ENCODE results near the gene NINL.

The NINL gene

DNA sequence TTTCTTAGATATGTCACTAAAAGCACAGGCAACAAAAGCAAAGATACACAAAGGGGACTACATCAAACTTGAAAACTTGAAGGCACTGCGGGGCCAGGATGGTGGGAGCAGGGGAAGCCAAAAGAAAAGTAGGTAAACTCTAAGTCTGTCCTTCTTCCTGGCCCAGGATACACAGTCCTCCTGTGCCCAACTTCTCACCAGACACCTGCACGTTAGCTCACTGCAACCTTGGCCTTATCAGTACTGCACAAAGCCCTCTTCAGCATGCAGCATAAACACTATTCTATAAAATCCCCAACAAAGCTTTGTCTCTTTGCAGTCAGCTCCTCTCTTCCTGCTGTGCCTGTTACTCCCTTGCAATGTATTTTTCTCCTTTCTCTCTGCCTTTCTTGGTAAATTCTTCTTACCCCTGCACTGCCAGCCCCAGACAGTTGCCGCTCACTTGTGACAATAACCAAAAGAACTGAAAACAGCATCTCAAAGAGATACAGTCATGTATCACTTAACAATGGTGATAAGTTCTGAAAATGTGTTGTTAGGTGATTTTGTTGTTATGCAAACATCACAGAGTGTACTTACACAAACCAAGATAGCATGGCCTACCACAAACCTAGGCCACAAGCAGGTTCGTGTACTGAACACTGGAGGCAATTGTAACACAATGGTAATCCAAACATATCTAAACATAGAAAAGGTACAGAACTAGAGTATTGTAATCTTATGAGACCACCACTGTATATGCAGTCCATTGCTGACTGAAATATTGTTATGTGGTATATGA is 51.2 kb downstream of the NINL start:
- no peak for DNase-seq (ENCODE audit: low read depth in 2 of 2)

DNA sequence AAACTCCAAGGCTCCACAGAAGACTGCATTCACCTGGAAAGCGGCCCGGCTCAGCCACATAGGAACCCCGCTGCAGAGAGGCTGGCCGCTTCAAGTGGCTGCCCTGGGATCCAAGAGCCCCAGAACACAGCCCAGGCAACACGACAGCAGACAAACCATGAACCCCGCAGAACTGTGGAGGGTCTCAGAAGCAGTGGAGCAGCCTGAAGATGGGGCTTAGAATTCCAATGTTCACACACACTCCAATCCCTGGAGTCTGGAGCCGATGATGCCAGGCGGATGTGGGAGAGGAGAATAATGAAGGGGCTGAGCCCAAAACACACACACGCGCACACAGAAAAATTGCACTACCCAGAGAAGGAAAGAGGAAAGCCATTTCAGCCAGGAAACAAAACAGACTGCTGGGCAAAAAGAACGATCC is 52.4 kb downstream of the NINL start:
- no peak for DNase-seq (ENCODE audit: low read depth in 2 of 2)

DNA sequence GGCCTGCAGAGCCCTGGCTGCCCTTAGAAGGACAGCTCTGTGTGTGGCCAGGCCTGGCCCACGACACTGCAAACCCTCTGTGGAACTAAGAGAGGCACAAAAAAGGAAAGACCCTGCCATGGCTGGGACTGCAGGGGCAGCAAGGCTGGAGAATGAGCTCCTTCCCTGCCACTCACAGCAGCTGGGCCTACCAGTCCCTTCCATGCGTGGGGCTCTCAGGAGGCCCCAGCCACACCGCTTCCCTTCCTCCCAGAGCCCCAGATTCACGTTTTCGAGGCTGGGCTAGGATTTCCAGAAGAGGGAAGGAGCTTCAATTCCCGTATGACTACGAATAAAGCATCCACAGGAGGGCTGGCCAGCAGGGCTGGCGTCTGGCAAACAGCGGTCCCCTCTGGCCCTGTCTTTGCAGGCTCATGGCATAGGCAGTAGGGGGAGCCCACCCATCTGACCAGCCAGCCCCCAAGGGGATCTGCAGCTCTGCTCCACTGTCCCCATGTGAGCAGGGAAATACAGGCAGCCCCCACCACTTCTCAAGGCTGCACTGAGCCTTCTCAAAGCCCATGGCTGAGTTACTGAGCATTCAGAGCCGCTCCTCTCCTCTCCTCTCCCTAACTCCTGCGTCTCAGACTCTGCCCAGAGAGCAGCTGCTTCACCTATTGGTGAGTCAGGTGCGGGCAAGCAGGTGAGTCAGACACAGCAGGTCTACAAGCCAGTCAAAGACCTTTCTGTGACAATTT is 53.1 kb downstream of the NINL start:
- no peak for DNase-seq (ENCODE audit: low read depth in 2 of 2)

DNA sequence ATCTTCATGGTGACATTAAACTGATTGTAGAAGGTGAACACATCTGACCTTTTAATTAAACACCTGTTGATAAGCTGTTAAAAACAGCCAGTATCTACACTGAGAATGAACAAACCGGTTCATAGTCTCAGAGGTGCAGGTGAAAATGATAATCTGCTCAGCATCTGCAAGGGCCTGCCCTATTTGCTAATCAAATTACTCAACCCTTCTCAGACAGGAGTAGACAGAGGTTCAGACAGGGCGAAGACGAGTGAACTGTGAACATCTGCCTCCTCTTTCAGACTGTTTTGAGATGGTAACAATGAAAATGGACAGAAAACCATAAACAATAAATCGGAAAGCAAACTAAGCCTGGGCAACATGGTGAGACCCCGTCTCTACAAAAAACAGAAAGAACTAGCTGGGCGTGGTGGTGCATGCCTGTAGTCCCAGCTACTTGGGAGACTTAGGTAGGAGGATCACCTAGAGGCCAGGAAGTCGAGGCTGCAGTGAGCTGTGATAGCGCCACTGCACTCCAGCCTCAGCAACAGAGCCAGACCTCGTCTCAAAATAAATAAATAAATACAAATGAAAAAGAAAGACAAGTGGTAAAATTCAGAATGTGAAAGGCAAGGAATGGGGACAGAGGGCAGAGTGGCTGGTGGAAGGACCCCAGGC is 55.9 kb downstream of the NINL start:
- no peak for DNase-seq (ENCODE audit: low read depth in 2 of 2)

DNA sequence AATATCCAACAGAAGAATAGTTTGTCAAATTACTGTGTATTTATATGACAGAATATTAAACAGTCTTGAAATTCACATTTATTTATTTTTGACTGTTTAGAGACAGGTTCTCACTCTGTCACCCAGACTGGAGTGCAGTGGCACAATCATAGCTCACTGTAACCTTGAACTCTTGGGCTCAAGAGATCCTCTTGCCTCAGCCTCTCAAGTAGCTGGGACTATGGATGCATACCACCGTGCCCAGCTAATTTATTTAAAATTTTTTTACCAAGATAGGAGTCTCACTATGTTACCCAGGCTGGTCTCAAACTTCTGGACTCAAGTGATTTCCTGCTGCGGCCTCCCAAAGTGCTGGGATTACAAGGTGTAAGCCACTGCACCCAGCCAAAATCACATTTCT is 57.4 kb downstream of the NINL start:
- DNase-seq (ENCODE audit: low read depth in 2 of 2), result no peak

DNA sequence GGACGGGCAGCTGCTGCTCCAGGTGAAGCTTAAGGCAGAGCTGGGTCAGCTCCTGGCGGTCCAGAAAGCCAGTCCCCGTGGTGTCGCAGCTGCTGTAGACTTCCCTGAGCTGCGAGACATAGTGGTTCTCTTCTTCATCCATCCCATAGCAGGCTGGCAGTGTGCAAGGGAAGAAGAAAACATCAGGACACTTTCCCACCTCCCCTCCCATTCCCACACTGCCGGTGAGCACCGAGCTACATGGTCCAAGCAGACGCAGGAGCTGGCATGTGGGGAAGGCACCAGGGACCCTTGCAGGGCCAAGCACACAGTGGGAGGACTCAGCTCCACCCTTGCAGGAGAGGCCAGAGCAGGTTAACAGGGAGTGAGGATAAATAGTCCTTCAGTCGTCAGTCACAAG is 58.9 kb downstream of the NINL start:
- DNase-seq (ENCODE audit: low read depth in 2 of 2), result no peak

DNA sequence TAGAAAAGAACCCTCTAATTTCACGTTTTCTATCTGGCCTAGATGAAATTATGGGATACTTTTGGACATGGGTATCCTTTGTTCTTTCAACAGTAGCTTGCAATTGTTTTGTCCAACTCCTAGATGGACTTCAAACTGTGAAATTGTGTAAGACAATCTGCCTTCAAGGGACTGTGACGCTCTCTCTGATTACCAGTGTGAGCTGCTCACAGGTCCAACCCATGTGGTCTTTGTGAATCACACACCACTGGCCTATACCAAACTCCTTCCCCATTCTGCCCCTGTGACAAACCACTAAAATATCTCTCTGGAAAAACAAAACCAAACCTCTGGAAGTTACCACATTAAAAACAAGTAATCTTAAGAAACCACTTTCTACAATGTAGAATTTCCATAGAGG is 59.5 kb downstream of the NINL start:
- no peak for DNase-seq (ENCODE audit: low read depth in 2 of 2)

DNA sequence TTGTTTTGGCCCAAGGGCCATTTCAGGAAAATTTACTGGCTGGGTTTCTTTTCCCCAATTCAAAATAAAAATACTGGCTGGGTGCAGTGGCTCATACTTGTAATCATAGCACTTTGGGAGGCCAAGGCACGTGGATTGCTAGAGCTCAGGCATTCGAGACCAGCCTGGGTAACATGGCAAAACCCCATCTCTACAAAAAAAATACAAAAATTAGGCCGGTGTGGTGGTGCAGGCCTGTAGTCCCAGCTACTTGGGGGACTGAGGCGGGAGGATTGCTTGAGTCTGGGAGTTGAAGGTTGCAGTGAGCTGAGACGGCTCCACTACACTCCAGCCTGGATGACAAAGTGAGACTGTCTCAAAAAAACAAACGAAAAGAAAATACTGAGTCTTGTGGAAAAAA is 60.0 kb downstream of the NINL start:
- DNase-seq (ENCODE audit: low read depth in 2 of 2), result no peak

DNA sequence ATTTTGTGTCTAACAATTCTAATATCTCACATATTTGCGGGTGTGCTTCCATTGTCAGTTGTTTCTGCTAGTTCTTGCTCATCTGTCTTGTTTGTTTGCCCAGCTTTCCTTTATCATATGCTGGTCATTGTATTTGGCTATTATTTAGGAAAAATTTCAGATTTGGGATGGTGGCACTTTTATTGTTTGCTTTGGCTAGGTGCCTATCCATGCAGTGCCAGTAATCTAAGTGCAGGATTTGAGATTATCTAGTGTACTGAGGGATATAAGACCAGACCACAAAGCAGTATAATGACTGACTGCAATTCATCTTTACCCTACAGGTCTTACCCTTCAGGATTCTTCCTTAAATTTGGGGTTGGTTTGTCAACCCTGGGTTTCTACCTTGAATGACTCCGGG is 63.9 kb downstream of the NINL start:
- no peak for DNase-seq (ENCODE audit: low read depth in 2 of 2)

DNA sequence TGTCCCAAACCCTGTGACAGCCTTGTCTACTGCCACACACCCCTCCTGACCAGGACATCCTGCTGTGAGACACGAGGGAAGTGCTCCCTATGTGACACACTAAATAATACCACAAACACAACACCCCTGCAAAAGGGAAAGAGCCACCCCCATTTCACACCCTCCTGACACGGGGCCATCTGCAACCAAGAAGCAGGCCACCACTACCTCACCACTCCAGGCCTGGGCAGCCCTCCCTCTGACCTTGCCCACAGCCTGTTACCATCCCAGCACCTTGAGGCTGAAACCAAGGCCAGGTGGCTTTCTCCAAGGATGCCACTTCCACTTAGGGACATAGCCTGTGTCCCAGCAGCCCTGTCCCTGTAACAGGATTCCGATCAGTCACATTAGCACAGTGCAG is 68.2 kb downstream of the NINL start:
- DNase-seq (ENCODE audit: low read depth in 2 of 2), result no peak

DNA sequence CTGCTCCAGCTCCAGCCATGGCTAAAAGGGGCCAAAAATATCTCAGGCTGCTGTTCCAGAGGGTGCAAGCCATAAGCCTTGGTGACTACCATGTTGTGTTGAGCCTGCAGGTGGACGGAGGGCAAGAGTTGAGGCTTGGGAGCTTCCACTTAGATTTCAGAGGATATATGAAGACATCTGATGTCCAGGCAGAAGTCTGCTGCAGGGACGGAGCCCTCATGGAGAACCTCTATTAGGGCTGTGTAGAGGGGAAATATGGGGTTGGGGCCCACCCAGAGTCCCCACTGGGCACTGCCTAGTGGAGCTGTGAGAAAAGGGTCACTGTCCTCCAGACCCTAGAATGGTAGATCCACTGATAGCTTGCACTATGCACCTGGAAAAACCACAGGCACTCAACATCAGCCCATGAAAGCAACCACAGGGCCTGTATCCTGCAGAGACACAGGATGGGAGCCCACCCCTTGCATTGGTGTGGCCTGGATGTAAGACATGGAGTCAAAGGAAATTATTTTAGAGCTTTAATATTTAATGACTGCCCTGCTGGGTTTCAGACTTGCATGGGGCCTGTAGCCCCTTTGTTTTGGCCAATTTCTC is 70.5 kb downstream of the NINL start:
- DNase-seq (ENCODE audit: low read depth in 2 of 2), result no peak

DNA sequence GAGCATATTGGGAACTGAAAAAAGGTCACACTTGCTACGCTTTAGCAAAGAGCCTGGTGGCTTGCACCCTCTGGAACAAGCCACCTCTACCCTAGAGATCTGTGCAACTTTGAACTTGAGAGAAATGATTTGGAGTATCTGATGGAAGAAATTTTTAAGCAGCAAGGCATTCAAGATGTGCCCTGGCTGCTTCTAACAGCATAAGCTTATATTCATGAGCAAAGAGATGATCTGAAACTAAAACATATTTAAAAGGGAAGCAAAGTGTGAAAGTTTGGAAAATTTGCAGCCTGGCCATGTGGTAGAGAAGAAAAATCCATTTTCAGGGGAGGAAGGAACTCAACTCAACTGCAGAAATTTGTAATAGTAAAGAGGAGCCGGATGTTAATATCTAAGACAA is 71.1 kb downstream of the NINL start:
- no peak for DNase-seq (ENCODE audit: low read depth in 2 of 2)

DNA sequence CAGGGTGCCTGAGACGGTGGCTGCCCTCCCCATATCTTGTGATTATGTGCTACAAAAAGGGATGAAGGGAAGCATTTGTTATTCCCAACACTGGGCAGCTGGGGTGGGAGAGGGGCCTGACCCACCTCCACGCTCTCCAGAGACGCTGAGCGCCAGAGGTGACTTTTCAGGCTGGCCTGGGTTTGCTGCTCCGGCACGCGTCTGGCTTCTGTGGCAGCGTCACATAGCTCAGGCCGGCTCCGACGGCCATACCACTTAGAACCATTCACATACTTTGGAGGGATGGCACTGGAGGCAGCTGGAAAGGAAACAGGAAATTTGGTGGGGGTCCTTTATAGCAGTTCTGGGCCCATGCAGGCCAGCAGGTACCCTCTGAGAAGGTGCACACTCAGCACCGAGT is 72.6 kb downstream of the NINL start:
- no peak for DNase-seq (ENCODE audit: low read depth in 2 of 2)

DNA sequence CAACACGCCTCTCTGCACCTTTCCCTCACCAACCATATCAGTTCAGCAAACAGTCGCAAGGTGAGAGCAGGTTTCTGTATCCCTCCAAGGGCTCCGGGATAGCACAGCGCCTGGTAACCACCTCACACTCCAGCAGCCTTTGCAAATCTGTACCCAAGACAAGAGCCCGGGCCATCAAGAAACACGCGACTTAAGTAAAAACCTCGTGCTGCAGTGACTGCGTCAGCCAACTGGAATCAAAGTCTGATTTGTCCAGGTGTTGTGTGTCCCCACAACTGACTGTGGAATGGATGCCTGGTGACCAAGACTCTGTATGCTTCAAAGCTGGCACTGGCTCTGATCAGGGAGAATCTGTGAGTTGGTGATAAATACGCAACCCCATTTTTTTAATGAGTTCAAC is 74.1 kb downstream of the NINL start:
- DNase-seq (ENCODE audit: low read depth in 2 of 2), result no peak

DNA sequence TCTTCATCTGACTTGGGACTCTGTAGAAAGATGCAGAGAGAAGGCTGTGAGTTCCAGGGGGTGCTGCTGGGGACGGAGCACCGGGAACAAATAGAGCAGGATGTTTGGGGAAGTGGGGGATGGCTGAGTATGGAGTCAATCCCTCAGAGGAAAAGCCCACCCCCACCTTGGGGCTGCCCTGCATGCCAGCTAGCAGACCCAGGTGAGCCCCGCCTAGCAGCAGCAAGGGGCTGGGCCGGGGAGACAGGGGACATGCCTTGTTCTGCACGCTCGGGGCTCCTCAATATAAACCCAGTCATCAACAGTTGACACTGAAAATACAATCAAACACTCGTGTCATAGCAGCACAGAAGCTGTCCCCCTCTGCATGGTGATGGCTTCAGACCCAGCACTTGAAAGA is 74.6 kb downstream of the NINL start:
- no peak for DNase-seq (ENCODE audit: low read depth in 2 of 2)

DNA sequence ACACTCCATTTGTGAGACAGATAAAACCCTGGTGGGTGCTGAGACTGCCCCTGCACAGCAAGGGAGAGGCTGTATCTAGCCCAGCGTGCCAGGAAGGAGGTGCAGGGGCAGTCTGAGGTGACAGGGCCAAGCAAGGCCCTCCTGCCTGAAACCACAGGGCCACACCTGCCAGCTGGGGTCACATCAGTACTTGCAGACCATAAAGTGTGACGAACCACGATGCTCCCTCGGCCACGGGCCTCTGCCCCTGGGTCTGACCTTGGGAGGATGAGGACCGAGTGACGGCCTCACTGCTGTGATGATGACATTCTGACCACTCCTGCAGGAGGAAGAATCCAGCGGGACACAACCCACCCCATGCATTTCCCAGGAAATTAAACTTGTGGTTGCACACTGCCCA is 75.1 kb downstream of the NINL start:
- DNase-seq (ENCODE audit: low read depth in 2 of 2), result no peak

DNA sequence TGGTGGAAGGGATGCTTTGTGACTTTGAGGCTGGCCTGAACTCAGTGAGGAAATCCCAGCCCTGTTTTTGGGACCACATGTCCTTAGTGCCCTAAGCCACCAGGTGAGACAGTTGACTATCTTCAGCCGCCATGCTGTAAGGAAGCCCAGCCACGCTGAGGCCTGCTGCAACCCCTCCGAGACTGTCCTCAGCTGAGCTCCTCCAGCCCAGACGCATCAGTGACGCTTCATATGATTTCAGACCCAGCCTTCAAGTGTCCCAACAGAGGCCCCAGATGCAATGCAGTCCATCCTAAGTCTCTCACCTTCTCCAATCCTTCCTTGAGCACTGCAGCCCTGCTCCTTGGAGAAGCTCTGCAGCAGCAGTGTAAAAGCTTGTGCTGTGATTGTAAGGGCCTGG is 76.2 kb downstream of the NINL start:
- DNase-seq (ENCODE audit: low read depth in 2 of 2), result no peak

DNA sequence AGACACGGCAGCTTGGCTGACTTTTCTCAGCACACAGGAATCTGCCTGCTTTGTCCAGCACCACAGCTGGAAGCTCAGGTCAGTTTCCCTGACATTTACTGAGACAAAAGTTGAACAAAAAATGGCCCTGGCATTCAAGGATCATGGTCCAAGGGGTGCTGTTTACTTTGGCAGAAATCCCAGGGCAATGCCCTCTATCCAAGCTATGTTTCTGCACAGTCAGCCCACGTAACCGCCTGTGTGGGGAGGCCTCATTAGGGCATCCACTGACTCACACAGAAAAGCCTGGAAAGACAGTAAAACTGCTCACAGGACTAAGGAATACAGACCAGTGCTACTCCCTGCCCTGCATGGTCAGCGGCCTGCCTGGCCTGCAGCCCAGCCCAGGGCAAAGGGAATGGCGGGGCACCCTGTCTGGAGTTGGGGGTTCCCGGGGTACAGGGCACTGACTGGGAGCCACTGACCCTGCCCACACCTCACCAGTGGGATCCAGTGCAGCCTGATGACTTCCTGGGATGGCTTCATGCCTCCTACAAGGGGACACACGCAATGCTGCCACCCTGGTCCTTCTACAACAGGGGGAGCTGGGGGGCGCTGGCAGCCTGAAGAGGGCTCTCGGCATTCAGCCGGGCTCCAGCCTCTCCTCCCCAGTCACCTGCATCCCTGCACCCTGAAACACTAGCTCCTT is 77.1 kb downstream of the NINL start:
- DNase-seq (ENCODE audit: low read depth in 2 of 2), result no peak

DNA sequence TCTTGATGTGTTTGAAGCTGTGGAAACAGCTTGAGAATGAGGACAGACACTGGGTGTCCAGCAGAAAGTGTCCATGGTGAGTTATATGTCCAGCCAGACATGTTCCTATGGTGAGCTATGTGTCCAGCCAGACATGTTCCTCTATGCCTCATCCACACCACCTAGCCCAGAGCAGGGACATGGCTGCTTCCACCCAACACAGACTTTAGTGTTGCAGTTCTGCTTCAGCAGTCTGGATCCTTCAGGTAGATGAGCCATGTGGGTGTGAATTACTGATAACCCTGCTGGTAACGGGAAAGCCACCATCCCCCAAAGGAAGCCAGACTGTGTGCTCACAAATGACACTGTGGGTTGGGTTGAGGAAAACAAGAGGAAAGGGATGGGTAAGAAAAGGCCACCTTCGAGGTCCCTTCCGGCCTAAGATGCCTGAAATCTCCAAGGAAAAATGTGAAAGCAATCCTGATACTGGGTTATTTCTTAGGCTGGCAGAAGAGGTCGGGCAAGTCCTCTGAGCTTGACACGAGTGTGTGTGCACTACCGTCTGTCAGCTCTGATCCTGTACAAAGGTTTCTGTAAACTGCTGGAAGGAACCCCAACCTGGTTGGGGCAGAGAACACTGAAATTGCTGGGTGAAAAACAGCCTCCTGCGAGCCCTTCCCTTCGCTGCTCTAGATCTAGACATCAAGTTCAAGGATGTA is 77.8 kb downstream of the NINL start:
- no peak for DNase-seq (ENCODE audit: low read depth in 2 of 2)

DNA sequence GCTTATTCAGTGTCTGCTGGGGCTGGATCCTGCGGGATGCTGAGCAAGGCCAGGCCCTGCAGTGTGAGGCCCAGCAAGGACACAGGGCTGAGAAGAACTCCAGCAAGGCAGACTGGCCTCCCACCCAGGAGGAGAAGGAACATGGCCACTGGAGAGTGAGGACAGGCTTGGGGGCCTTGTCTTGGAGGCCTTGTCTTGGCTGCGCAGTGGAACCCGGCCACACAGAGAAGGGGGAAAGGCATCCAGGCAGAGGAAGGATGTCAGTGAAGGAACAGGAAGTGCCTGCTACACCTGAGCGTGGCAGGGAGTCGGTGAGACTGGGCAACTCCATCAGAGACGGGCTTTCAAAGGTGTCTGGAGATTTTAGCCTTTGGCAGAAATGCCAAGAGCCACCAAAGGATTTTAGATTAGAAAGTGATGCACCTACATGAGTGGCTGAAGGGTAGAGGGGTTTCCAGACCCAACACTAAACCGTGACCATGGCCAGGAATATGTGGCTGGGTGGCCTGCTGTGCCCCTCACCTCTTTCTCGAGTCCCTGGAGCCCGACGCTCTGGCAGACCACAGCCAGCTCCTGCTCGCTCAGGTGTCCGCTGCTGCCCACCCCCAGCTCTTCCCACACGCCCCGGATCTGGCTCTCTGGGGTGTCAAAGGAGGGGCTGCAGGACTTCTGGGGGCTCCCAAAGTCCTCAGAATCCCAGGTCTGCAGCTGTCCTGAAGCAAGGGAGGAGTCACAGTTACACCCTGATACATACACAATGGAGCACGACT is 80.8 kb downstream of the NINL start:
- no peak for DNase-seq (ENCODE audit: low read depth in 2 of 2)

DNA sequence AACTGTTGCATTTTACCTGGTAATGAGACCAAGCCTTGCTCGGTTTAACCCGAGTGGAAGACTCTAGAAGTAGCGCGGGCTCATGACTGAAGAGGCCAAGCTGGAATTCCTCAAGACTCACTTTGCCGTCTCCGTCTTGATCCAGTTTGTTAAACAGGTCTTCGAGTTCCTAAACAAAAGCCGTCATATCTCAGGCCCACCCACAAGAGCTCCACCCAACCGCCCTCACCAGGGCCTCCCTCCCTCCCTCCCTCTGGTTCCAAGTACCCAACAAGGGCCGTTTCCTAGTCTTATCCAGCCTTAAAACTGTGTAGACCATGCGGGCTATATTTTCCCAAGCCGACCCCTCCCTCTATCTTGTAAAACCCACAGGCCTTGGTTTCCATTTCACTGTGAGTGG is 81.4 kb downstream of the NINL start:
- DNase-seq (ENCODE audit: low read depth in 2 of 2), result no peak
